DOHH2 (cell line): ENCODE data around the gene DNAH11.
A peak's percentile ranks its signal among the peaks of the same experiment; 100 is the strongest.

Source experiments
- H3F3A ChIP-seq: fragments of 200-600 bp; sonication (generic), shearing (Covaris generic); 2 replicates; pipeline ENCODE4 v1.6.0; 2016; ENCODE audit warnings: antibody characterized with exemption, mild to moderate bottlenecking; ENCODE audit not compliant: control insufficient read depth, insufficient read depth
- H3K27ac ChIP-seq: fragments of 200-600 bp; sonication (generic); 2 replicates; pipeline ENCODE4 v1.5.1; 2014; ENCODE audit warnings: low read depth, mild to moderate bottlenecking, low read length, moderate library complexity
- H3K27me3 ChIP-seq: fragments of 200-600 bp; sonication (generic); 2 replicates; pipeline ENCODE4 v1.6.1; 2014; ENCODE audit warnings: mild to moderate bottlenecking, low read length, mixed read lengths; ENCODE audit not compliant: control insufficient read depth
- H3K36me3 ChIP-seq: fragments of 200-600 bp; sonication (generic); 2 replicates; pipeline ENCODE4 v1.6.1; 2014; ENCODE audit warnings: mild to moderate bottlenecking, low read length, moderate library complexity, mixed read lengths; ENCODE audit not compliant: control insufficient read depth
- H3K4me1 ChIP-seq: fragments of 200-600 bp; sonication (generic); 2 replicates; pipeline ENCODE4 v1.6.1; 2014; ENCODE audit warnings: mild to moderate bottlenecking, low read length, mixed read lengths; ENCODE audit not compliant: control insufficient read depth
- H3K4me2 ChIP-seq: fragments of 200-600 bp; sonication (generic); 2 replicates; pipeline ENCODE4 v1.6.0; 2014; ENCODE audit warnings: mild to moderate bottlenecking, low read length, moderate library complexity
- H3K4me3 ChIP-seq: fragments of 200-600 bp; sonication (generic); 2 replicates; pipeline ENCODE4 v1.5.1; 2014; ENCODE audit warnings: mild to moderate bottlenecking, low read length, mixed read lengths
- H3K79me2 ChIP-seq: fragments of 200-600 bp; sonication (generic); 2 replicates; pipeline ENCODE4 v1.6.1; 2014; ENCODE audit warnings: mild to moderate bottlenecking, low read length, mixed read lengths; ENCODE audit not compliant: control insufficient read depth
- H3K9me2 ChIP-seq: fragments of 200-600 bp; sonication (generic); replicated peaks from 2 replicates; pipeline ENCODE4 v1.6.1; 2014; ENCODE audit warnings: mild to moderate bottlenecking, low read length, mixed read lengths; ENCODE audit not compliant: control insufficient read depth
- H3K9me3 ChIP-seq: fragments of 200-600 bp; sonication (generic); 2 replicates; pipeline ENCODE4 v1.6.1; 2014; ENCODE audit warnings: antibody characterized with exemption, low read length, mixed read lengths; ENCODE audit not compliant: control insufficient read depth, insufficient read depth
- H4K20me1 ChIP-seq: fragments of 200-600 bp; sonication (generic); 2 replicates; pipeline ENCODE4 v1.6.0; 2014; ENCODE audit warnings: low read depth, mild to moderate bottlenecking, antibody characterized with exemption, low read length, moderate library complexity; ENCODE audit not compliant: control insufficient read depth, insufficient read depth
- CTCF ChIP-seq: fragments of 200-600 bp; sonication (generic); IDR thresholded peaks from one replicate; pipeline ENCODE4 v1.5.1; 2014; ENCODE audit warnings: antibody characterized with exemption, mild to moderate bottlenecking, low read depth, low read length; ENCODE audit not compliant: poor library complexity, severe bottlenecking
- EZH2phosphoT487 ChIP-seq: fragments of 200-600 bp; sonication (generic); IDR thresholded peaks from 2 replicates; pipeline ENCODE4 v1.6.1; 2017; ENCODE audit warnings: borderline replicate concordance, mild to moderate bottlenecking, antibody characterized with exemption, low read length, moderate library complexity, mixed read lengths

DNAH11 gene

DNA sequence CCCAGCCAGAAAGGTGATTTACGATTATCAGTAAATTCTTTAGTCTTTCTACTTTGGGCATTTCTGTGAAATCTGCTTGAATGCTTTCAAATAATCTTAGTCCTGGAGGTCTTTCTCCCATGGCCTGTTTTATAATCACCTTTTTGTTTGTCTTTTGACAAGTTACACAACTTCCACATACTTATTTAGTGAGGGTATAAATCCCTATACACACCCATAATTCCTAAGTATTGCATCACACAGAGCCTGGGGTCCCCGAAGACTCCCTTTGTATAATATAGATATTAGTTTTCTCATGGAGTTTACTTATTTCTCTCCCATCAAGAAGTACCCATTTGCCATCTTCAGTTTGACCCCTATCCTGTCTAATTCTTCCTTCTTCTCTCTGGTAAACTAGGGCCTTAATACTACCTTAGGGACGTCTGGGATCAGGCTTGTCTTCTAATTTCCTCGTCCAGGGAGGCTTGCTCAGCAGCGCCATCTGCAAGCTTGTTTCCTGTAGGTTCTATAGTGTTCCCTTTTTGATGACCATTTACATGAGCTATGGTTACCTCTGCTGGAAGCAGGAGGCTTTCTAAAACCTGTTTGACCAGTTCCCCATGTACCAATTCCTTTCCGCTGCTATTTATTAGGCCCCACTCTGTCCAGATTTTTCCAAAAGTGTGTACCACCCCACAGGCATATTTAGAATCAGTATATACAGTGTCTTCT is 8.1 kb downstream of the DNAH11 start:
- Histone ChIP-seq H4K20me1 (no peaks in the 10 kb centered on the region), H3K36me3 (no peaks in the 10 kb centered on the region), H3K4me2 (no peak overlapping the region), H3K4me3 (no peak overlapping the region), H3K79me2 (no peaks in the 10 kb centered on the region), H3K9me2 (no peaks in the 10 kb centered on the region), H3K4me1 (no peaks in the 10 kb centered on the region), H3K27me3 (no peaks in the 10 kb centered on the region), H3F3A (no peaks in the 10 kb centered on the region), H3K9me3 (no peaks in the 10 kb centered on the region), H3K27ac (no peak overlapping the region)
- peak; percentile 11 for TF ChIP-seq CTCF
- no peak for TF ChIP-seq EZH2phosphoT487

DNA sequence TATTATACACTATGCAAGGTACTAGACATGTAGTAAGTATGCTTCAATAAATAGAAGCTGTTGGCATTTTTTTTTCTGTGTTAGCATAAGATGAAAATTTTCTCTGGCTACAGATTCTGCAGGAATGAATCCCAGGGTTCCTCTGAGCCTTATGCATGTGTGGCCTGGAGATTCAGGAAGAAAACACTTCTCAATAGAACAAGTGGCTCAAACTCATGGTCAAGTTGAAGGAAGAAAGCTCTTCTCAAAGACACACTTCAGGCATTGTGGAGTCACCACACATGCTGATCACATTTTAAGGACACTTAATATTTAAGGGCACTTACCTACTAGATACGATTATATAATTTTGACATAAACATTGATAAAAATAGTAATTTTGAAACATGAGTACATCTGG is 19.5 kb downstream of the DNAH11 start:
- Histone ChIP-seq H3K9me2 (no peaks in the 10 kb centered on the region), H4K20me1 (no peaks in the 10 kb centered on the region), H3K4me3 (no peak overlapping the region), H3K79me2 (no peaks in the 10 kb centered on the region), H3K4me1 (no peaks in the 10 kb centered on the region), H3K27ac (no peak overlapping the region), H3K4me2 (no peak overlapping the region), H3K9me3 (no peaks in the 10 kb centered on the region), H3K27me3 (no peaks in the 10 kb centered on the region), H3K36me3 (no peaks in the 10 kb centered on the region), H3F3A (no peaks in the 10 kb centered on the region)
- TF ChIP-seq CTCF (no peak), EZH2phosphoT487 (no peak)

DNA sequence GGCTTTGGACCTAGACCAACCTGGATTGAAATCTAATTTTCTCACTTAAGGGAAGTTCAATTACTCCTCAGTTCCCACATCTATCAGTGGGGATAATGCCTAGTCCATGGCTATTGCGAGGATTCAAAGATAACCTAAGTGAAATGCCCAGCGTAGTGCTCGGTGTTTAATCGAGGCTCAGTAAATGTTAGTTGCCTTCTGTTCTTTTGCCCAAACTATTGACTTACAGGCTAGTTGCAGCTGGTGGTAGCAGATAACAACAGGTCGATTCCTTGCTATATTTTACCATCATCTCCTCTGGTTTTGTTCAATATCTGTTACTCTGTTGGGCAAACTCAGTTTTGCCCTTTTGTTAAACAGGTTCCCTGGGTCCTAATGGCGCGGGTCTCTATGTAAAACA is 22.8 kb downstream of the DNAH11 start:
- no peaks in the 10 kb centered on the region for H4K20me1 ChIP-seq
- H3K4me3 ChIP-seq, result no peak overlapping the region
- TF ChIP-seq CTCF, result no peak
- TF ChIP-seq EZH2phosphoT487, result no peak
- no peaks in the 10 kb centered on the region for H3K27me3 ChIP-seq
- no peak overlapping the region for H3K4me2 ChIP-seq
- H3K9me2 ChIP-seq, result no peaks in the 10 kb centered on the region
- H3K79me2 ChIP-seq, result no peaks in the 10 kb centered on the region
- H3K4me1 ChIP-seq, result no peaks in the 10 kb centered on the region
- H3K27ac ChIP-seq, result no peak overlapping the region
- no peaks in the 10 kb centered on the region for H3F3A ChIP-seq
- H3K36me3 ChIP-seq, result no peaks in the 10 kb centered on the region
- H3K9me3 ChIP-seq, result no peaks in the 10 kb centered on the region
